T-helper 17 cell (primary cell): ENCODE data around the gene CCND3. TPM values are rescaled to one million over a fixed set of nuclear protein-coding genes. Genes with fewer than 3 reads are reported as not detected.

Experiments
- ATAC-seq: fragments of 150-1000 bp; cut with Tn5 transposase; 2 replicates; pipeline ENCODE4 v1.10.0; 2021; ENCODE audit warnings: mild to moderate bottlenecking, moderate library complexity
- DNase-seq, 3 donors: peaks; one replicate each; pipeline versions ENCODE4 v3.0.0 to v3.0.0-alpha.2; 2020 to 2021
- H3K9me3 ChIP-seq: one replicate; pipeline ENCODE4 v1.7.0; 2013; ENCODE audit warnings: low read length, mild to moderate bottlenecking; ENCODE audit not compliant: control insufficient read depth, poor library complexity, severe bottlenecking
- H3K27ac Mint-ChIP-seq: one replicate; pipeline ENCODE4 v1.8.0; 2022; ENCODE audit warnings: mild to moderate bottlenecking, moderate library complexity, mixed read lengths
- H3K27me3 Mint-ChIP-seq: one replicate; pipeline ENCODE4 v1.8.0; 2022; ENCODE audit warnings: mixed read lengths
- H3K36me3 Mint-ChIP-seq: one replicate; pipeline ENCODE4 v1.8.0; 2022; ENCODE audit warnings: low read depth, mixed read lengths
- H3K4me1 Mint-ChIP-seq: one replicate; pipeline ENCODE4 v1.8.0; 2022; ENCODE audit warnings: mild to moderate bottlenecking, mixed read lengths
- H3K4me3 Mint-ChIP-seq: one replicate; pipeline ENCODE4 v1.8.0; 2022; ENCODE audit warnings: mild to moderate bottlenecking, moderate library complexity, mixed read lengths
- total RNA-seq, 4 donors: library from RNA in 2 of 4; stranded (reverse) in 2 of 4; gene quantifications; one replicate each; pipeline ENCODE4 v1.2.3 and lab custom pipeline; 2022 to 2026

Gene CCND3
- total RNA-seq, 2 donors from 2014 or later = 247 to 250 TPM

GRCh38 chr6:41895300-41896233, 46.0 kb downstream of the CCND3 start, which contains the start of gene USP49:
TSS of gene USP49 (minus strand) at chr6:41895375. CDS start at chr6:41806983, 88,392 bp downstream.
- Mint-ChIP-seq H3K27ac (no peak within 1 kb of the TSS), H3K36me3 (no peaks in the 10 kb centered on the region), H3K4me1 (peaks cover 9% of the 10 kb centered on the region), H3K4me3 (no peak within 1 kb of the TSS), H3K27me3 (no peaks in the 10 kb centered on the region)
- DNase-seq = peak; percentile 84 to 92 (median 89)
- no peaks in the 10 kb centered on the region for H3K9me3 ChIP-seq
- peak; percentile 94 for ATAC-seq

- H3K27ac Mint-ChIP-seq = no peak overlapping the region
These were observed 47.0 kb downstream of the CCND3 start for GRCh38 chr6:41894366-41895299.

GRCh38 chr6:41892921-41893564, 48.6 kb downstream of the CCND3 start:
- peaks cover 9% of the 10 kb centered on the region for H3K4me1 Mint-ChIP-seq

More at GRCh38 chr6:41894366-41895299, 47.0 kb downstream of the CCND3 start:
- peak; percentile 54 for ATAC-seq
- Mint-ChIP-seq H3K4me1 (peaks cover 9% of the 10 kb centered on the region), H3K4me3 (no peak overlapping the region), H3K27me3 (no peaks in the 10 kb centered on the region), H3K36me3 (no peaks in the 10 kb centered on the region)
- DNase-seq = peak in 1 of 3 donors; percentile 59
- H3K9me3 ChIP-seq = no peaks in the 10 kb centered on the region

GRCh38 chr6:41887331-41887751, 54.3 kb downstream of the CCND3 start:
- no peak for ATAC-seq
- H3K9me3 ChIP-seq = no peaks in the 10 kb centered on the region
- H3K4me3 Mint-ChIP-seq = no peak overlapping the region
- no peaks in the 10 kb centered on the region for H3K4me1 Mint-ChIP-seq
- H3K27ac Mint-ChIP-seq = no peak overlapping the region
- DNase-seq = no peak
- no peaks in the 10 kb centered on the region for H3K36me3 Mint-ChIP-seq
- no peaks in the 10 kb centered on the region for H3K27me3 Mint-ChIP-seq

More at GRCh38 chr6:41892921-41893564, 48.6 kb downstream of the CCND3 start:
- Mint-ChIP-seq H3K4me3 (no peak overlapping the region), H3K27me3 (no peaks in the 10 kb centered on the region), H3K27ac (no peak overlapping the region), H3K36me3 (no peaks in the 10 kb centered on the region)
- DNase-seq (no peak), ATAC-seq (no peak)
- H3K9me3 ChIP-seq = no peaks in the 10 kb centered on the region

- Mint-ChIP-seq H3K27ac (no peak overlapping the region), H3K4me1 (no peaks in the 10 kb centered on the region), H3K27me3 (no peaks in the 10 kb centered on the region), H3K4me3 (no peak overlapping the region), H3K36me3 (no peaks in the 10 kb centered on the region)
- no peak for DNase-seq
- no peak for ATAC-seq
- no peaks in the 10 kb centered on the region for H3K9me3 ChIP-seq
These were observed 55.7 kb downstream of the CCND3 start for GRCh38 chr6:41885930-41886329.

GRCh38 chr6:41884957-41885356, 56.7 kb downstream of the CCND3 start:
- DNase-seq = no peak

More at GRCh38 chr6:41884957-41885356, 56.7 kb downstream of the CCND3 start:
- ATAC-seq = no peak
- Mint-ChIP-seq H3K4me1 (no peaks in the 10 kb centered on the region), H3K4me3 (no peak overlapping the region), H3K27me3 (no peaks in the 10 kb centered on the region), H3K27ac (no peak overlapping the region), H3K36me3 (no peaks in the 10 kb centered on the region)
- no peaks in the 10 kb centered on the region for H3K9me3 ChIP-seq

Other genes starting within 250 kb of the CCND3 start
- 10 to 100 TPM; 17.6 to 18.9 TPM for gene TFEB, start 206.2 kb downstream of the CCND3 start, total RNA-seq
- gene PGC, start 194.4 kb downstream of the CCND3 start, total RNA-seq = not detected
- gene FRS3, start 161.9 kb downstream of the CCND3 start, total RNA-seq = 1 to 10 TPM; 5.2 to 6.9 TPM
- not detected for gene PRICKLE4, start 161.0 kb downstream of the CCND3 start, total RNA-seq
- gene TOMM6, start 154.1 kb downstream of the CCND3 start, total RNA-seq = 100 to 1,000 TPM in 1 of 2 donors, 10 to 100 TPM in 1; 99.1 to 111 TPM
- gene USP49, start 46.4 kb downstream of the CCND3 start, total RNA-seq = 1 to 10 TPM; 1.7 to 2.1 TPM
- gene MED20, start 20.7 kb downstream of the CCND3 start, total RNA-seq = 1 to 10 TPM; 3.6 to 3.9 TPM
- gene BYSL, start 20.3 kb downstream of the CCND3 start, total RNA-seq = 1 to 10 TPM; 2.8 to 3.8 TPM
- 10 to 100 TPM; 28.7 to 35.3 TPM for gene TAF8, start 108.7 kb upstream of the CCND3 start, total RNA-seq
- not detected for gene C6orf132, start 200.8 kb upstream of the CCND3 start, total RNA-seq
- gene GUCA1A, start 231.6 kb upstream of the CCND3 start, total RNA-seq = not detected